ENCODE measurements around the gene TMEM212.
A peak's percentile ranks its signal among the peaks of the same experiment; 100 is the strongest.

The TMEM212 gene

DNA sequence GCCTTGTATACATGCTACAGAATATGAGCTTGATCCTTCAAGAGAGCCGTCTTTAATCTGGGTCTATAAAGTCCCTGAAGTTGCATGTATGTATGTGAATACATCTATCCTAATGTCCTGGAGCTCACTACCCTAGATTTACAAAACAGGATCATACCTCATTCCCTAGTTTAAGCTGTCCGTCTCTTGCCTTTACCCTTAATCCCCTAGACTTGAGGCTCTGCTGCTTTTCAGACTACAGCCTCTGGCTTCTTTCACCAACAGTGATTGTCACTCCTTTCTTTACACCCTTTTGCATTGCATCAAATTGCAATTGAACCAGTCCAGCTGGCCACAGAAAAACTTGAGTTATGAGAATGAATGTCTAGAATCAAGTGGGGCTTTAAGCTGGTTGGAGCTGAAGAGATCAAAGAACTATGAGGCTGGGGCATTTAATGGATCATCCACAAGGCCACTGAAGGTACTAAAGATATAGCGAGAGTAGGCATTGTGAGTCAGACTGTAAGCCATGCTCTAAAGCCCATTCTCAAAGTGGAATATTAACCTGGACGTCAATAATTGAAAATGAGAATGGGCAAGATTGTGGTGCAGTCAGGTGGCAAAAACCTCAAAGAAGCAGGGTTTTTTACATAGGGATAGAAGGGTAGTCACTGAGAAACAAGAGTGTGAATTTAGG lies 20.6 kb upstream of the TMEM212 start:
- TF ChIP-seq, protein P1, sequence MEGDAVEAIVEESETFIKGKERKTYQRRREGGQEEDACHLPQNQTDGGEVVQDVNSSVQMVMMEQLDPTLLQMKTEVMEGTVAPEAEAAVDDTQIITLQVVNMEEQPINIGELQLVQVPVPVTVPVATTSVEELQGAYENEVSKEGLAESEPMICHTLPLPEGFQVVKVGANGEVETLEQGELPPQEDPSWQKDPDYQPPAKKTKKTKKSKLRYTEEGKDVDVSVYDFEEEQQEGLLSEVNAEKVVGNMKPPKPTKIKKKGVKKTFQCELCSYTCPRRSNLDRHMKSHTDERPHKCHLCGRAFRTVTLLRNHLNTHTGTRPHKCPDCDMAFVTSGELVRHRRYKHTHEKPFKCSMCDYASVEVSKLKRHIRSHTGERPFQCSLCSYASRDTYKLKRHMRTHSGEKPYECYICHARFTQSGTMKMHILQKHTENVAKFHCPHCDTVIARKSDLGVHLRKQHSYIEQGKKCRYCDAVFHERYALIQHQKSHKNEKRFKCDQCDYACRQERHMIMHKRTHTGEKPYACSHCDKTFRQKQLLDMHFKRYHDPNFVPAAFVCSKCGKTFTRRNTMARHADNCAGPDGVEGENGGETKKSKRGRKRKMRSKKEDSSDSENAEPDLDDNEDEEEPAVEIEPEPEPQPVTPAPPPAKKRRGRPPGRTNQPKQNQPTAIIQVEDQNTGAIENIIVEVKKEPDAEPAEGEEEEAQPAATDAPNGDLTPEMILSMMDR (IDR thresholded peaks at IDR 0.05) = no peak
- Histone ChIP-seq H3K4me1 (no peaks in the 10 kb centered on the region), H3K4me3 (no peak overlapping the region), H3K9me3 (no peaks in the 10 kb centered on the region), H3K36me3 (no peaks in the 10 kb centered on the region), H3K27ac (no peak overlapping the region), H3K27me3 (no peaks in the 10 kb centered on the region)
- intact Hi-C loops (cut with DNase I; ENCODE audit: low total_unique reads) = no loop called here
- no peak for DNase-seq

DNA sequence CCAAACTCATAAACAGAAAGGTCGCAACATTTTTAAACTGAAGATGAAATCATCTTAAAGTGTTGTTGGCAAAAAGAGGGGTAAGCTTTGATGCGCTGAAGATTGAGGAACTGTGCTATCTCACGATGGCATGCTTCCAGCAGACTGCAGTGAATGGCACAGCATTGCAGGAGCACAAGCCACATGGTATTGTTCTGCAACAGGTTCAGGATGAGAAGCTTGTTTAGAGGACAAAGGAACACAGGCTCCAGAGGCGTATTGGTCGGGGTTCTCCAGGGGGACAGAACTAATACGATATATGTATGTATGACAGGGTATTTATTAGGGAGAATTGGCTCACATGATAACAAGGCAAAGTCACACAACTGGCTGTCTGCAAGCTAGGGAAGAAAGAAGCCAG lies 19.0 kb upstream of the TMEM212 start:
- no peak overlapping the region for H3K4me3 ChIP-seq
- H3K27me3 ChIP-seq = no peaks in the 10 kb centered on the region
- TF ChIP-seq, protein P1 (IDR thresholded peaks at IDR 0.05) = no peak
- no peaks in the 10 kb centered on the region for H3K9me3 ChIP-seq
- DNase-seq = peak in 1 of 2 donors; percentile 38
- intact Hi-C loops (cut with DNase I; ENCODE audit: low total_unique reads) = no loop called here
- no peaks in the 10 kb centered on the region for H3K36me3 ChIP-seq
- no peak overlapping the region for H3K27ac ChIP-seq
- no peaks in the 10 kb centered on the region for H3K4me1 ChIP-seq

DNA sequence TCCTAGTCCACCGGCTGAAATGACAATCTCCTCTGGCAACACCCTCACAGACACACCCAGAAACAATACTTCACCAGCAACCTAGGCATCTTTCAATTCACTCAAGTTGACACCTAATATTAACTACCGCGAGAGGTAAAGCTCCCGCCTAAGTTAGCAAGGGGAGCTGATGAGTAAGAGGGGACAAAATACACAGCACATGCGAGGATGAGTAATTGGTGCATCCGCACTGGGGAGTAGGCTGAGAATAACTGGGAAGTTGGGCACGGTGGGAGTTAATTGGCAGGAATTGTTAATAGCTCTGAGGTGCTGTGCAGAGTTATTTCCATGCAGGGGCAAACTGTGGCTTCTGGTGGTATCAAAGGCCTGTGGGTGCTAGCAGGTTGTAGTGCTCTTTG lies 18.3 kb upstream of the TMEM212 start:
- Histone ChIP-seq H3K4me3 (no peak overlapping the region), H3K27me3 (no peaks in the 10 kb centered on the region), H3K27ac (no peak overlapping the region), H3K36me3 (no peaks in the 10 kb centered on the region), H3K4me1 (peaks cover 0 to 3% (median 3%) of the 10 kb centered on the region in 4 donors), H3K9me3 (no peaks in the 10 kb centered on the region)
- intact Hi-C loops (cut with DNase I; ENCODE audit: low total_unique reads) = no loop called here
- no peak for DNase-seq
- TF ChIP-seq, protein P1 (IDR thresholded peaks at IDR 0.05) = no peak

DNA sequence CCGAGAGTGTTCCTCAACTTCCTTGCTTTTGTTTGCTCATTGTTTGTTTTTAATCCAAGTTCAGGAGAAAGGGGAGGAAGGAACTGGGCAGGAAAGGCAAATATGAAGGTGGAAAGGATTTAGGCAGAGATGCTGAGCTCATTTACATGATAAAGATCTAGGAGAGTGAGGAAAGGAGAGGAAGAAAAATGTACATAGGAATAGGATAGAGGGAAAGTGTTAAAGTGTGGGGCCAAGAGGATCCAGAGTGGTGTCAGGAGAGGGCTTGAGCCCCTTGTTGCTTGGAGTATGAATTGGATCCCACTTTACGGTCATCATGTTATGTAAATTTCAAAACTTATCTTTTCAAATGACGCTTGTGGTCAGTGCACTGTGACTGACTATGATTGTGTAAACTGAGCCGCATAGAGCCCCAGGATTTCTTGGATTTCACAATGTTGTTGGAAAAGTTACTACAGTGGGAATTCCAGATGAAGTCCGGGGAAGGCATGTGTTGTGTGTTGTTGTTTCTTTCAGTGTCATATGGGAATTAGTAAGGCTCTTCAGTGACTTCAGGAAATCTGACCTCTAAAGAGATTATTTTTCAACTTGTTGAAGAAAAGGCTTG lies 17.8 kb upstream of the TMEM212 start:
- intact Hi-C loops (cut with DNase I; ENCODE audit: low total_unique reads) = no loop called here
- H3K4me3 ChIP-seq = no peak overlapping the region
- TF ChIP-seq, protein P1 (IDR thresholded peaks at IDR 0.05) = no peak
- H3K36me3 ChIP-seq = no peaks in the 10 kb centered on the region
- peaks cover 0 to 8% (median 6%) of the 10 kb centered on the region in 4 donors for H3K4me1 ChIP-seq
- DNase-seq = peak in 1 of 2 donors; percentile 52
- H3K27ac ChIP-seq = no peak overlapping the region
- H3K9me3 ChIP-seq = no peaks in the 10 kb centered on the region
- no peaks in the 10 kb centered on the region for H3K27me3 ChIP-seq

DNA sequence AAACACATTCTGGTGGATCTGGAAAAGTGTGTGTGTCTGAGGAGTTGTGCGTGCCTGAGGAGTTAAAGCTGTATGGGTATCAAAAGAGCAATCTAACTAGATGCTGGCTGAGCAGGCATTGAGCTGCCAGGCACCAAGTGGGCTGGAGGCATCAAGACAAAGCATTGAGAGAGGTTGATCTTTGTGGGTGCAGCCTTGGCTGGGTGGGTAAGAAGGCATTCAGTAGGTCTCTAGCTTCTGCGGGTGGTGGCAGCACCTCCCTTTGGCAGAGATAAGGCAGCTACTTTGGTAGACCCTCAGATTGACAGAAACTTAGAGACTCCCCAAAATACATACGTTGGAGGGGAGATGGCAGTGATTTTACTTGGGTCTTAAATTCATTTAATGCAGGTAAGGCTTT lies 15.8 kb upstream of the TMEM212 start:
- H3K27ac ChIP-seq = no peak overlapping the region
- H3K4me1 ChIP-seq = peaks cover 0 to 11% (median 6%) of the 10 kb centered on the region in 4 donors
- H3K36me3 ChIP-seq = no peaks in the 10 kb centered on the region
- no peaks in the 10 kb centered on the region for H3K9me3 ChIP-seq
- no peak overlapping the region for H3K4me3 ChIP-seq
- TF ChIP-seq, protein P1 (IDR thresholded peaks at IDR 0.05) = no peak
- H3K27me3 ChIP-seq = no peaks in the 10 kb centered on the region
- no peak for DNase-seq
- intact Hi-C loops (cut with DNase I; ENCODE audit: low total_unique reads) = no loop called here

All from tibial artery (tissue), 4 donors.